GM21737 (cell line): ENCODE measurements around the gene CDK18.

Experiments
- ATAC-seq: cut with Tn5 transposase; IDR thresholded peaks from one replicate; pipeline ENCODE4 v1.9.1; 2021; ENCODE audit warnings: mild to moderate bottlenecking, moderate library complexity; ENCODE audit not compliant: unreplicated experiment

Gene CDK18

GRCh38 chr1:205568135-205568468 lies 63.6 kb downstream of the CDK18 start:
- no peak for ATAC-seq

GRCh38 chr1:205568469-205569361 lies 64.2 kb downstream of the CDK18 start:
- ATAC-seq = no peak

GRCh38 chr1:205569411-205570172 lies 65.1 kb downstream of the CDK18 start:
- no peak for ATAC-seq

GRCh38 chr1:205570173-205570501 lies 65.7 kb downstream of the CDK18 start:
- ATAC-seq = no peak

- ATAC-seq = no peak
Observed at GRCh38 chr1:205570796-205571537, 66.5 kb downstream of the CDK18 start.

GRCh38 chr1:205571747-205572146 lies 67.3 kb downstream of the CDK18 start:
- no peak for ATAC-seq

- ATAC-seq = no peak
Observed at GRCh38 chr1:205572421-205572820, 68.0 kb downstream of the CDK18 start.

GRCh38 chr1:205575294-205575885 lies 70.9 kb downstream of the CDK18 start:
- no peak for ATAC-seq

- no peak for ATAC-seq
Observed at GRCh38 chr1:205576011-205576410, 71.5 kb downstream of the CDK18 start.

- no peak for ATAC-seq
Observed at GRCh38 chr1:205576805-205577761, 72.6 kb downstream of the CDK18 start.

GRCh38 chr1:205577874-205578658 lies 73.6 kb downstream of the CDK18 start:
- ATAC-seq = no peak

GRCh38 chr1:205578780-205579571 lies 74.5 kb downstream of the CDK18 start:
- no peak for ATAC-seq

GRCh38 chr1:205579711-205580110 lies 75.2 kb downstream of the CDK18 start:
- ATAC-seq = no peak

GRCh38 chr1:205580140-205580922 lies 75.9 kb downstream of the CDK18 start:
- no peak for ATAC-seq

- ATAC-seq = no peak
Observed at GRCh38 chr1:205580923-205581180, 76.4 kb downstream of the CDK18 start.

- no peak for ATAC-seq
Observed at GRCh38 chr1:205581321-205581980, 77.0 kb downstream of the CDK18 start.

- no peak for ATAC-seq
Observed at GRCh38 chr1:205582046-205582445, 77.6 kb downstream of the CDK18 start.
